GM19239 (cell line): ENCODE data around the gene CFAP57.

Experiments
- DNase-seq: peaks from one replicate; pipeline ENCODE4 v3.0.0; 2011; ENCODE audit warnings: low spot score; ENCODE audit not compliant: insufficient read length
- FAIRE-seq: peaks from 2 replicates; lab custom pipeline; 2011; peaks lifted over from hg19 to GRCh38; lab: Jason Lieb, UNC

Gene CFAP57

DNA sequence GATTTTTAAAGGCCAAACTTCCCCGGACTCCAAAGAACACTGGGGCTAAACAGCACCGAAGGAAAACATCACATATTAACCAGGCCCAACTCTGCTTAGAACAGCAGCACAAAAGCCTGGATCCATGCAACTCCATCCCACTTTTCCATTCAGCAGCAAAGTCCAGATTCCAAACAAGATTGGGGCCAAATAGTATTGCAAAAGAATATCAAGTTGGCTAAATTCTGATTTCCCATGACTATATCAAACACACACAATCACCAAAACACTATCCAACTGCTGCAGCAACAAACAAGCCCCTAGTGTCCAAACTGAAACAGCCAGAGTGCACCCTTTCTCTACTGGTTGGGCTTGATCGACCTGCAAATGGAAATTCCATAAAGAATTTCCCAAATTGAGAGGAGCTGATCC, 78.2 kb downstream of the CFAP57 start:
- FAIRE-seq = no peak

DNA sequence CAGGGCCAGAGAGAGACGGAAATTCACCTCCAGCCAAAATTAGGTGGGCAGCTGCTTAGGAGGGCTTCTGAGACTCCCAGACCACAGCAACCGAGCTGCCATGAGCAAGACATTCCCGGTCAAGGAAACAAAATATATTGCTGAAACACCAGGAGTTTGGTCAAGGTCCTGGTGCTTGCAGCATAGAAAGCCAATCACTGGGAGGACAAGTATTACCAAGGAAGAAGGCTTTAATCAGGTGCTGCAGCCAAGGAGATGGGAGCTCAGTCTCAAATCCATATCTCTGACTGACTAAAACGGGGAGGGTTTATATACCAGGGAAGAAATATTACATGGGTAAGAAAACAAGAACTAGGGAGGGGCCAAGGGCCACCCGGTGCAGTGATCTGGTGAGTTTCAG, 78.9 kb downstream of the CFAP57 start:
- DNase-seq (no peak), FAIRE-seq (no peak)

More for the DNA sequence above, 78.2 kb downstream of the CFAP57 start:
- DNase-seq = no peak

DNA sequence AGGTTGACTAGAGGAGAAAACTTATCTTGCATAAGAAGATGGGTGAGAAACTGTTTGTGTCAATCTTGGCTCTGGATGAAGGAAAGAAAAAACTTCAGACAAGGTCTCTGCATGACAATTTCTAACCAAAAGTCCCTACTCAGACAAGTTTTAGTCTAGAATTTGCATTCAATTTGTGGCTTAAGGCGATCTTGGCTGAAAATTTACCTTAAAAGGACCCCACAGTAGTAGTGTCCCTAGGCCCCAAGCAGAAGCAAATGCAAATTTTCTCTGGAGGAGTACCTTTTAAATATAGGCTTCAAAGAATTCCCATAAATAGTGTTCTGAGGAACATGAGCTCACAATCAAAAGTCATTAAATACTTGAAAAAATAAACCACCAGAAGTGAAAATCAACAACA, 80.1 kb downstream of the CFAP57 start:
- FAIRE-seq = no peak
- DNase-seq = no peak

DNA sequence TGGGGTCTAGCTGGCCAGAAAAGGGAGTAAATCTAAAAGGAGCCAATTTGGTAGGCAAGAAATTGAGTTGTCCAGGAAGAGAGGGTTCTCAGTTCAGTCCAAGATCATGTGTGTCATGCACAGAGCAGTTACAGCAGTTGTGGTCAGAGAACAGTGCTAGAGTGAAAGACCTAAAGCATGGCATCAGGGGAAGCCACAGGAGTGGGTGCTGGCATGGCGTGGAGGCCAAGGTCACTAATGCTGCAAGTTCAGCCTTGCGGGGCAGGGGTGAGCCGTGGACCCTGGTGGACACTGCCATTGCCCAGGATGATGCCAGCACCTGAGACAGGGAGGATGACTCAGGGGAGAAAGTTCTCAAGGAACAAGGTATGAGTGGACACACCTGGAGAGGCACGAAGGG, 81.0 kb downstream of the CFAP57 start:
- no peak for FAIRE-seq
- no peak for DNase-seq

DNA sequence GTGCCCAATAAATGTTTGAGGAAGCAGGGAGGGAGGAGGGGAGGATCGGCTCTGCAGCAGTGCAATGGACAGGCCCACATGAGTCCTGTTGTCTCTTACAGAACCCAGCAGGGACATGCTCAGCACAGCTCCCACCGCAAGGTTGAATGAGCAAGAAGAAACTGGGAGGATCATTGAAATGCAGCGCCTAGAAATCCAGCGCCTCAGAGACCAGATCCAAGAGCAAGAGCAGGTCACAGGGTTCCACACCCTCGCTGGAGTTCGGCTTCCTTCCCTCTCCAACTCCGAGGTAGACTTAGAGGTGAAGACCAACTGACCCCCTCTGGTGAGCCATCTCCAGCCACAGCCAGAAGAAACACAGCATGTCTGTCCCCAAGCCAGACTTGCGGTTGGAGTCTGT, 81.7 kb downstream of the CFAP57 start:
- DNase-seq = no peak
- FAIRE-seq = no peak

DNA sequence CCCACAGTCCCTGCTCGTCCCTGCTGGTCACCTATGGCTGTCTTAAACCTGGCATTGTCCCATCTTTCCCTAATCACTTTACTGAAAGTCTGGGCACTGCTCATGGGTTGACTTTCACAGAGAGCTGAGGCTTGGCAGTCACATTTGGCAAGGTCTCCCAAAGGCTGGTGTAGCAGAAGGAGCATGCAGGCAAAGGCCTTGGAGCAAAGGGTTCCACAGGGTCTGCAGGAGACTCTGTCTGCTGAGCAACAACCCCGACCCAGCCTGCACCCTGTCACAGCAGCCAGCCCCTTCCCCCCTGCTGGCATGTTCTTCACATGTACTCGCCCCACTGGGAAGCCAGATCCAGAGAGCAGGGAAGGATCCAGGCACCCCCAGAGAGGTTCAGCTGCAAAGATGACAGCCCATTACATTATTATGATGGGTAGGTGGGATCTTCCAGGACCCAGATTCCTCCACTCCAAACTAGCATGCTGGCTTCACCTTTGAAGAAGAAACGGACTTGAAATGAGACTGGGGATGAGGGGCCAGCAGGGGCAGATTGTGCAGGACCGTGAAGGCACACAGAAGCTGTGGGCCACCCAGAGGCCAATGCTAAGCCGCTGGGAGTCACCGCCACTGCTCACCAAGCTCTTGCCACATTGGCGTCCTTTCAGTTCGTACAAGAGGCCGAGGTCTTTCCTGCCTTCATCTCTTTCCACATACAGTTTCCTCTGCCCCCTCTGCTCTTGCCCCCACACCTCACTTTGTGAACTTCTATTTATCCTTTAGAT, 83.5 kb downstream of the CFAP57 start:
- no peak for FAIRE-seq
- DNase-seq = no peak

DNA sequence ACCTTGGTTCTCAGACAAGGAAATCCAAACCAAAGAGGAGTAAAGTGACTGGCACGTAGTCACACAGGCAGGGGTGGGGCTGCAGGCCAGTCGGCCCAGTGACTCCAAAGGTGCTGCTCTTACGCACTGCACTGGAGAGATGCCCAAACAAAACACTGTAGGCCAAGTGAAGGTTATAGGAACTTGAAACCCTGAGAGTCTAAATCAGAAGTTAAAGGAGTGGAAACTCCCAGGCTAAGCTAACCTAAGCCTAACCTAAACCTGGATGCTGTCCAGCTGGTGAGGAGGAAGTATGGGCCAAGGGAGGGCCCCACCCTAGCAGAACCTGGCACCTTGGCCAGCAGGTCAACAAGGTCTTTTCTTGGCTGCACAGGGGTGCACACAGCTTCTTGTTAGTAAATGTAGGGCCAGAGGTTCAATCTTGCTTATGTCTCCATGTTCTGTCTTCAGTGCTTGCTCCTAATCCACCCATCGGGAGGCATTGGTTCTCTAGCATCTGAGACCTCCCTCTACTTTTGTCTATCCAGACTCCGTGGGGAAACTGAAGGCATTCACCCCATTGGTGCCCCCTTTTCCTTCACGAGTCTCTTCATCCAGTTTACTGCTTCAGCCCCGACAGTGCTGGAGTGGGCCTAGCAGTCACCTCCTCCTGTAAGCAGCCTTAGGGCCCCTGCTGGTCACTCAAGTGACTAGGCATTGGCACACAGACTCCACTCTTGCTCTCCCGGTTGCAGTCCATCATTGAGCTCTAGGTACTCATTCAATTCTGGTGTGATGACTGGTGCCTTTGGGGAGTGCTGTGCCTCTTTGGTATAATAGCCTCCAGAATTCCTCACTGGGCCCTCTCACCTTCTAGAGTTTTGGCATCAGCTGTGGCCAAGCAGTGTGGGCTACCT, 84.8 kb downstream of the CFAP57 start:
- DNase-seq (no peak), FAIRE-seq (no peak)

DNA sequence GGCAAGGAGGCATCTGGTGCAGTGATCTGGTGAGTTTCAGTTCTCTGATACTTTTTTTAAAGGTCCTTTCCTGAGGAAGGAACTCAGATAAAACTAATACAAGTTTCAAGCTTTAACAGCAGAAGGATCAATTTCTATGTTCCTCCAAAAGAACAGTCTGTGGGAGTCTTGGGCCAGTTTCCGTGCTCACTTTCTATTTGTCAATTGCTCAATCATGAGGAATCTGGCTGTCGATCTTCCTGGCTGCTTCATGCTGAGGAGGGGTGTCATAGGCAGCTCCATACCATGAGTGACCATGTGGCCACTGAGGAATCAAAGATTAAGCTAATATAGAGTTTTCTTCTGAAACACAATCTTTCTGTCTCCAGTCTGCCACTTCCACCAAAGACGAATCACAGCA, 86.2 kb downstream of the CFAP57 start:
- FAIRE-seq (no peak), DNase-seq (no peak)

DNA sequence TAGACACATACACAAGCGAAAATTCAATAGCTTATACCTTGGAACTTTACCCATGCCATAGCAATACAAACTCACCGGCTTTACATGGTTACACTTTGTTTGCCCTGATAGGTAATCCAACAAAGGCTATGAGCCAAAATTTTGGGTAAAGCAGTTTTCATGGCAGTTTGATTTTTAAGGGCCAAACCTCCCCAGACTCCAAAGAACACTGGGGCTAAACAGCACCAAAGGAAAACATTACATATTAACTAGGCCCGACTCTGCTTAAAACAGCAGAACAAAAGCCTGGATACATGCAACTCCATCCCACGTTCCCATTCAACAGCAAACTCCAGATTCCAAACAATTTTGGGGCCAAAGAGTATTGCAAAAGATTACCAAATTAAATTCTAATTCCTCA, 93.3 kb downstream of the CFAP57 start:
- DNase-seq = no peak
- no peak for FAIRE-seq

DNA sequence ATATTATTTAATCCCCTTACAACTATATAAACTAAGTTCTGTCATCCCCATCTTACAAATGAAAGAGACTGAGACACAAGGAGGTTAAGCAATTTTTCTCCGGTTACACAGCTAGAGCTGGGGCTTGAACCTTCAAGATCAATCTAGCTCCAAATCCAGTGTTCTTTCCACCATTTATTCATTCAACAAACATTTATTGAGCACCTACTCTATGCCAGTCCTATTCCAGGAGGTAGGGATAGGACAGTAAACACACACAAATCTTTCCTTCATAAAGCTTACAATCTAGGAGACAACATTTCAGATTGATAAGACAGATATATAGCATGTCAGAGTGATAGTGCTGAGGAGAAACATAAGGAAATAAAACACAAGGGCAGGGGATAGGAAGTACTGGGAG, 94.8 kb downstream of the CFAP57 start:
- DNase-seq = no peak
- FAIRE-seq = no peak

DNA sequence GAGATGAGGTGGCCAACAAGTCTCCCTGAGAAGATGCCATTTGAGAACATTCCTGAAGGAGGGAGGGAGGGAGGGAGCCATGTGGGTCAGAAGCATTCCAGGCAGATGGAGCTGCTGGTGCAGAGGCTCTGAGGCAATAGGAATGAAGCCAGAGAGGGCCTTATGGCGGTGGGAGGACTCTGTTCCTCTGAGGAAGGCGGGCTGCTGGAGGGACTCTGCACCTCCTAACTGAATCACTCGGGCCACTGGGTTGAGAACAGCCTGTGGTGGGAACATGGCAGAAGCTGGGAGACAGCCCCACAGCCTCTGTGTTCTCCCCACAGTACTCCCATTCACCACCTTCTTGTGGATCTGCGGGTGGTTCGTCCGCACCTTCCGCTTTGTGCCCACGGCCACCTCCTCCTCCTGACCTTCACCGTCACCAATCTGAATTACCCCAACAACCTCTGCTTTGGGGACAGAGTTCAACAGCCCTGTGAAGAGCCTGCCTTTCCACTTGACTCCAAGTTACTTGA, 95.2 kb downstream of the CFAP57 start:
- DNase-seq (no peak), FAIRE-seq (no peak)

DNA sequence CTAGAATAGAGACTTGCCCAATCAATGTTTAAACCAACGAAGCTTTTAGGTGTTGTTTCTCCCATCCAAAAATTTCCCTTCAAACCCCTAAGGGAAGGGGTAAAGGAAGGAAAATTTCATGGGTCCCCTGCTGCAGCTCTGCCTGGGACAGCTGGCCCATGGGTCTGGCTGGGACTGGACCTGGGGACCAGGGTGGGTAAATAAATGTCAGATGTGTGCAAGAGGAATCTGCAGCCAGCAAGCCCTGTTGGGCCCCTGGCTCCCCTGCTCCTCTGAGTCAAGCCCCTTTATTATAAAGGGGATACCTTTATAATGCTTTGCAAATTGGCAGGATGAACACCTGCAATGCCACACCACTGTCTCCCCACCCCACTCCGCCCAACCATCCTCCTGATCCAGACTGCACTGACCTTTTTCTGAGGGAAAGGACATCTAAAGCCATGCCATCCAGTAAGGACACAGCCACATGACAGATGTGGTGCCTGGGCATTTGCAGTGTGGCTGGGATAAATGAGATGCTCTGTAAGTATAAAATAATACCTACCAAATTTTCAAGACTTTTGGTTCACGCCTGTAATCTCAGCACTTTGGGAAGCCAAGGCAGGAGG, 95.8 kb downstream of the CFAP57 start:
- DNase-seq = no peak
- FAIRE-seq = no peak

DNA sequence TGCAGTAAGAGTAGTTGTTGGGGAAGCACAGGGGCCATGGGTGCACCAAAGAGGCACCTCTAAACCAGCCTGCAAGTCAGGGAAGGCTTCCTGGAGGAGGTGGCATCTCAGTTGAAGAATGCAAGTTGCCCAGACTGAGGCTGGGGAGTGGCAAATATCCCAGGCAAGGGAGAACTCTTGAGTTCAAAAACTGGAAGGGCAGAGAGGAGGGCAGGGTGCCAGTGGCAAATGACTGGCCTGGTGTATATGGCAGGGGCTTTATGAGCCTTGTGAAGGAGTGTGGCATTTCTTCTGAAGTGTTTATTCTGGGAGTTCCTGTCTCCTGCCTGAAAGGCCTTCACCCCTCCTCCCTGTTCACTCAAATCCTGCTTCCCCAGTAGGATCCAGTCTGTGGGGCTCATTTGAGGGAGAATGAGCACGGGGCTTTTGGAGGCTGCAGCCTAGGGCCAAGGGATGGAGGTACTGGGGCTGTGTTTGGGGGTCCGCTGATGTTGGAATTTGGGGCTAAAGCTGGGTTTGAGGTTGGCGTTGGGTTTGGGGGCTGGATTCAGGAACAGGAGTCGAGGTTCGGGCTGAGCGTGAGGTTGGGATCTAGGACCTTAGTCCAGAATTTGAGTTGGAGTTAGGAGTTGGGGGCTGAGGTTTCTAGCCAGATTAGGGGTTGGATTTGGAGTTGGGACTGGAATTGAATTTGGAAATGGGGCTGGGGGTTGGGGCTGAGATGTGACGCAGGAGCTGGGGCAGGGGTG, 97.7 kb downstream of the CFAP57 start, which contains the start of gene TMEM125:
TMEM125 (plus strand) TSS at position 357 of the 749 bp plus-strand sequence. CDS start 2,740 bp downstream, outside the sequence.
- FAIRE-seq (no peak), DNase-seq (no peak)

DNA sequence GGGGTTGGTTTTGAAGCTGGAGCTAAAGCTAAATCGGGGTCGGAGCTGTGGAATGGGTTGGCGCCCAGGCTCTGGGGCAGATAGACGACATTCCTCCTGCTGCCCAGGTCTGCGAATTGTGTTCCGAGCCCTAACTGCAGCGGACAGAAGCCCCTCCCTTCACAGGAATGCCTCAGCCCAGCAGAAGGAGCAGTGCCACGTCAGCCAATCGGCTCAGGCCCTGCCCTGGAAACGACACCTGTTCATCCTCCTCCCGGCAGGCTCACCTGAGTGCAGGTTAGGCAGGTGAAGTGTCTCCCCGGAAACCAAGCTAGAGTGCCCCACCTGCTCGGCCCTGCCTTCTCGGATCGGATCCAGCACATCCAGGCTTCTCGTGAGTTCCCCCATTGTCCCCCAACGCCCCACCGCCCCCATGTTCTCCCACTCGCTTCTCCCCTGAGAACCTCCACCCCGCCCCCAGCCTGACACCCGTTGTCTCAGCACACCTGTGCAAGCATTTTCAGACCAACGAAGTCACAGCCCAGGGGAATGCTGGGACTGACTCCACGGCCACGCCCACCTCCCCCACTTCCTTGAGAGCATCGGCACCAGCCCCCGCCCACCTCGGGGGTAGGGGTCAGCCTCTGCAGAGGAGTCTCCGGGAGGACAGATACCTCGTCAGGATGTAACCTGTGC, 98.4 kb downstream of the CFAP57 start:
- FAIRE-seq = no peak
- DNase-seq = no peak

DNA sequence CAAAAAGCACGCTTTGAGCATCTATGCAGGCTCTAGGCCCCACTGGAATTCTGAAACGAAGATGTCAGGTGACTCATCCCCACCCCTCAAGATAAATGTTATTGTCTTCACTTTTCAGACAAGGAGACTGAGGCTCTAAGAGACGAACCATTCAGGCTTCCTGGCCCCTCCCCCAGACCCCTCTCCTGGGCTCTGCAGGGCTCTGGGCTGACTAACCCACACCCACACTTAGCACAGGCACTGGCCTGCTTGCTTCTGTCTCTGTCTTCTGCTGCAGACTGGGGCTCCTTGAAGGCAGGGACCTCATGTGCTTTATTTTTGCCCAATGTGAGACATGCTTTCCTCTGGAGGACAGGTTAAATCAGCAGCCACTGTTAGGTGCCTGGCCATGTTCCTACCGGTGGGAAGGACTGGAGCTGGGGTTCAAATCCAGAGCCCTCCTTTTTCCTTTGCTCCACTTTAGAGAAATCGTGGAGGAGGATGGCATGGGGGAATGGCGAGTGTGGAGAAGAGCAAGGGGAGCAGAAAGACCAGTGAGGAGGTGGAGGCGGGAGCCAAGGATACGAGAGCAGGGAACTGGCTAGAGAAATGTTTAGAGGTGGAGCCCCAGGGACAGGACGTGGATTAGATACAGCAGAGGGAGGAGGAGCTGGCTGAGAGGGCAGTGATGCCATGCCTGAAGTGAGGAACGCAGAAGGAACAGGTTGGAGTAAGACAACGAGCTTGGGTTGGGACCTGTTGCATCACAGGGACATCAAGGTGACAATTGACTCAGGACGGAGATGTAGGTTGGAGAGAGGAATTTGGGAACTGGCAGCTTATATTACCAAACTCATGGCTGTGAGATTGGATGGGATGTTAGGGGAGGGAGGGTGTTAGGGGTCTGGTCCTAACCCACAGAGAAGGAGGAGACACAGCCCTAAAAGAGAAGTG, 99.3 kb downstream of the CFAP57 start:
- DNase-seq = no peak
- no peak for FAIRE-seq

DNA sequence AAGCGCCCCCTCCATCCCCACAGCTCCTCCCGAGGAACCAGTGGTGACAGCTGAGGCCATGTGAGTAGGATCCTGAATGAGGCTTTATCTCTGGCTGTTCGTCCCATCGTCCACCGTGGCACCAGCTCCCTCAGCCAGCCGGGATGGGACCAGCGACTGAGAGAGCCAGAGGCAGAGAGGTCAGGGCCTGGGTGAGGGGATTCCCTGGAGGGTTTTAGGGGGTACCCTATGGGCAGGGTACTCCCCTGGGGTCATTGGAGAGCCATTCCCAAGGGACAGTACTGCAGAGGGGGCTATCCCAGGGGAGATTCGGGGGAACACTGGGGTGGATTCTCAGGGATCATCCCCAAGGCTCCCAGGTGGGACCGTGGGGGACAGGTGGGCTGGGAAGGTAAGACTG, 100.0 kb downstream of the CFAP57 start:
- DNase-seq = no peak
- no peak for FAIRE-seq

DNA sequence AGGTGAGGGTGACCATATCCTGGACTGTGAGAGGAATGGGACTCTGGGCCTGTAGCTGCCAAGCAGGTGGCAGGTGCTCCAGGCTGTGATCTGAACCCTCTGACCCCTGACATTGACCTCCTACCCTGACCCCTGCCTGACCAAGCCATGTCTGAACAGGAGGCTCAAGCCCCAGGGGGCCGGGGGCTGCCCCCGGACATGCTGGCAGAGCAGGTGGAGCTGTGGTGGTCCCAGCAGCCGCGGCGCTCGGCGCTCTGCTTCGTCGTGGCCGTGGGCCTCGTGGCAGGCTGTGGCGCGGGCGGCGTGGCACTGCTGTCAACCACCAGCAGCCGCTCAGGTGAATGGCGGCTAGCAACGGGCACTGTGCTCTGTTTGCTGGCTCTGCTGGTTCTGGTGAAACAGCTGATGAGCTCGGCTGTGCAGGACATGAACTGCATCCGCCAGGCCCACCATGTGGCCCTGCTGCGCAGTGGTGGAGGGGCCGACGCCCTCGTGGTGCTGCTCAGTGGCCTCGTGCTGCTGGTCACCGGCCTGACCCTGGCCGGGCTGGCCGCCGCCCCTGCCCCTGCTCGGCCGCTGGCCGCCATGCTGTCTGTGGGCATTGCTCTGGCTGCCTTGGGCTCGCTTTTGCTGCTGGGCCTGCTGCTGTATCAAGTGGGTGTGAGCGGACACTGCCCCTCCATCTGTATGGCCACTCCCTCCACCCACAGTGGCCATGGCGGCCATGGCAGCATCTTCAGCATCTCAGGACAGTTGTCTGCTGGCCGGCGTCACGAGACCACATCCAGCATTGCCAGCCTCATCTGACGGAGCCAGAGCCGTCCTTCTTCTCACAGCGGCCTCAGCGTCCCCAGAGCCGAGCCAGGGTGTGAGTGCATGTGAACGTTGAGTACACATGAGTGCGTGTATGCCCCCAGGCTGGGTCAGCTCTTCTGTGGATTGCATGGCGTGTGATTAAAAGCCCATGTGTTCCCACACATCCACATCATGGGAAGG, 100.7 kb downstream of the CFAP57 start:
- DNase-seq (no peak), FAIRE-seq (no peak)
